Measurements from ENCODE around the gene PRM1.
"Not testable (repeated sequence)": the region's sequence is repeated elsewhere in the genome, so short reads cannot be mapped to it uniquely, and the experiment has no call there.

The PRM1 gene

GRCh38 chr16:11296706-11297491, 15.8 kb upstream of the PRM1 start:
- DNase-seq: no peak

GRCh38 chr16:11296351-11296705, 15.2 kb upstream of the PRM1 start:
- DNase-seq: no peak

- DNase-seq: no peak
These were observed 14.5 kb upstream of the PRM1 start for GRCh38 chr16:11295672-11296071.

GRCh38 chr16:11292076-11292748, 11.1 kb upstream of the PRM1 start:
- no peak for DNase-seq

- no peak for DNase-seq
These were observed 10.1 kb upstream of the PRM1 start for GRCh38 chr16:11291091-11291703.

GRCh38 chr16:11290102-11290893, 9.2 kb upstream of the PRM1 start:
- no peak for DNase-seq

- not testable (repeated sequence) for DNase-seq
These were observed 8.6 kb upstream of the PRM1 start for GRCh38 chr16:11289696-11290095.

- DNase-seq: no peak
These were observed 8.1 kb upstream of the PRM1 start for GRCh38 chr16:11289202-11289601.

GRCh38 chr16:11285842-11286241, 4.7 kb upstream of the PRM1 start:
- no peak for DNase-seq

GRCh38 chr16:11283820-11284248, 2.7 kb upstream of the PRM1 start:
- DNase-seq: no peak

- DNase-seq: no peak
These were observed 2.2 kb downstream of the PRM1 start for GRCh38 chr16:11278681-11279628.

GRCh38 chr16:11277607-11278337, 3.4 kb downstream of the PRM1 start:
- DNase-seq: no peak

GRCh38 chr16:11276896-11277593, 4.1 kb downstream of the PRM1 start:
- DNase-seq: no peak

- no peak for DNase-seq
These were observed 4.8 kb downstream of the PRM1 start, which contains the start of gene PRM2 for GRCh38 chr16:11276143-11276895. PRM2 (minus strand) TSS chr16:11276480; CDS start chr16:11276370, 110 bp downstream.

GRCh38 chr16:11274964-11275363, 6.2 kb downstream of the PRM1 start:
- DNase-seq: no peak

GRCh38 chr16:11273721-11274324, 7.3 kb downstream of the PRM1 start:
- DNase-seq: no peak

- DNase-seq: no peak
These were observed 8.0 kb downstream of the PRM1 start, which contains the start of gene PRM3 for GRCh38 chr16:11272921-11273720. PRM3 (minus strand) TSS chr16:11273629; CDS start chr16:11273595, 34 bp downstream.

- DNase-seq: no peak
These were observed 8.6 kb downstream of the PRM1 start for GRCh38 chr16:11272484-11272883.

Data from central memory CD4-positive, alpha-beta T cell (primary cell).